ENCODE results near the gene MPIG6B. TPM values are rescaled to one million over a fixed set of nuclear protein-coding genes. Genes with fewer than 3 reads are reported as not detected.

The MPIG6B gene
- total RNA-seq, 2 experiments from 2014 or later = not detected

DNA sequence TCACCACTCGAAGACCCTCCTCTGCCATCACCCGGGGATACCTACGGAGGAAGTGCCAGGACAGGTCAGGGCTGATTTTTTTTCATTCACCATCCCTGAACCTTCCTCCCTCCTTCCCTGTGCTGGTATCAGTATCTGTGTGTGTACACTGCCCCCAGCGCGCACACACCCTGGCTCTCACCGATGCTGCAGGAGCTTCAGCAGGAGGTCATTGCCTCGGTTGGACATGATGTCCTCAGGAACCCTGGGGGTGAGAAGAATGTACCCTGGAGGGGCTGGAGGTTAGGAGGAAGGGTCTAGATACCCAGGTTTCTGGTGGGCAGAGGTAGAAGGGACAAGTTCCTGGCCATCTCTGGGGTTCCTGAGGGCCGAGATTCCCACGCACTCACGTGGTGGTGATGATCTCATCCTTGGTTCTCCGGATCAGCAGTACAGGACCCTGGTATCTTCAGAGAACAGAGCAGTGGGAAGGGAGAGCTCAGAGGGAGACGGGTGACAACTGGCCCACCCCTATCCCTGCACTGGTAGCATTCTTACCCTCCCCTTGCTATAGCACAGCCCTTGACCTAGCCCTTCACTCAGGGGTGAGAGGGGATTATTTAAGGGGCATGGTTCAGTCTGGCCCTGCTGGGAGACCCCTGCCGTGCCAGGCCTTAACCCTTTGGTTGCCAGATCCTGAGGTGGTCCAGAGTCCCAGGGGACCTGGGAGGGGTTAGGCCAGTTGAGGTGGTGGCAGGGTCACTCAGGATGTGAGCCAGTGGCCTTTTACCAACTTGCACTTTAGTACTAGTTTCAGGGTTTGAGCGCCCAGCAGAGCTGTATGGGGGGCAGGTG, 35.1 kb upstream of the MPIG6B start:
- H3K36me3 ChIP-seq (ENCODE audit: insufficient read depth, low read length) = peaks cover 60% of the 10 kb centered on the region
- BruUV-seq (replicated peaks) = no TSS peak

DNA sequence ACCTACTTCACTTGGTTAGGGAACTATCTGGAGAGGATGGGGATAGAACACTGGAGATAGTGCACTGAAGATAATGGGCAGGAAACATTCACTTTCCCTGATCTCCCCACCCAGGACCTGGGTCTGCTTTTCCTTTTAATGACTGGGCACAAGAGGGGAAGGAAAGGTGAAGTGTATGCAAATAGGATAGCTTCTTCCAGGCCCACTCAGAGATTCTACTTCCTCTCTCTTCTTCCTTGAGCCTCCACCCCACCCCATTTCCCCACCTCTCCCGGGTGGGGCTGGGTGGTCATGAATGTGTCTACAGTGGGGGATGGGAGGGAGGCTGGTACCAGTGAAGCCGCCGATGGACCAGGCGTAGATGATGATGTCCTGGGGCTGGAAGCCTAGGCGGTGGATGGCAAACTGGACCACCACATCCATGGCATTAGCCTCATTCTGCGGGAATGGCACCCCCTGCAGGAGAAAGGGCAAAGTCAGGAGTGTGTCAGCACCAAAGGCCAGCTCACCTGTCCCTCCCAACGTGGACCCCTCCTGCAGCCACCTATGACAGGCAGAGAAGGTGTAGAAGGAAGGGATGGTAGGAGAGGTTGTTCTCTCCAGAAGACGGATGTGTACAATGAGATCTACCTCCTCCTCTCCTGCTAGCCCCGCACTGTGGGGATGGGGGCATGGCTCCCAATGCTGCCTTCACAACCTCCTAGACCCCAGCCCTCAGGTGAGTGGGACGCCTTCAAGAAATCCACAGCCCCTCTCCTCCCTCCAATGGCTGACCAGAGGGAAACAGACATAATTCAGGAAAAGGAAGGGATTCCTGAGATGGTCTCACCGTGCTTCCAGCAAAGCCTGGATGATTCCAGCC, 33.7 kb upstream of the MPIG6B start:
- intact Hi-C loops (cut with micrococcal nuclease; ENCODE audit: unreplicated experiment) = loop anchor here (10.0 kb wide), 2 partner anchors 205 to 465 kb away; partner anchors contain the start of gene EHMT2
- CTCF ChIA-PET (ENCODE audit: unreplicated experiment) = interaction anchor here (0.5 to 0.6 kb wide), 2 partner anchors 21 to 80 kb away, joined by 3 to 5 read pairs; no protein-coding TSS in a partner anchor
- no peaks in the 10 kb centered on the region for H3K79me2 ChIP-seq (ENCODE audit: insufficient read depth, low read depth, low read length)
- peaks cover 70% of the 10 kb centered on the region for H3K36me3 ChIP-seq (ENCODE audit: insufficient read depth, low read length)
- POLR2A ChIA-PET = interaction anchor here (0.6 to 1.4 kb wide), 3 partner anchors 9 to 51 kb away, joined by 3 to 4 read pairs (median 3); no protein-coding TSS in a partner anchor
- TF ChIP-seq, protein P1, sequence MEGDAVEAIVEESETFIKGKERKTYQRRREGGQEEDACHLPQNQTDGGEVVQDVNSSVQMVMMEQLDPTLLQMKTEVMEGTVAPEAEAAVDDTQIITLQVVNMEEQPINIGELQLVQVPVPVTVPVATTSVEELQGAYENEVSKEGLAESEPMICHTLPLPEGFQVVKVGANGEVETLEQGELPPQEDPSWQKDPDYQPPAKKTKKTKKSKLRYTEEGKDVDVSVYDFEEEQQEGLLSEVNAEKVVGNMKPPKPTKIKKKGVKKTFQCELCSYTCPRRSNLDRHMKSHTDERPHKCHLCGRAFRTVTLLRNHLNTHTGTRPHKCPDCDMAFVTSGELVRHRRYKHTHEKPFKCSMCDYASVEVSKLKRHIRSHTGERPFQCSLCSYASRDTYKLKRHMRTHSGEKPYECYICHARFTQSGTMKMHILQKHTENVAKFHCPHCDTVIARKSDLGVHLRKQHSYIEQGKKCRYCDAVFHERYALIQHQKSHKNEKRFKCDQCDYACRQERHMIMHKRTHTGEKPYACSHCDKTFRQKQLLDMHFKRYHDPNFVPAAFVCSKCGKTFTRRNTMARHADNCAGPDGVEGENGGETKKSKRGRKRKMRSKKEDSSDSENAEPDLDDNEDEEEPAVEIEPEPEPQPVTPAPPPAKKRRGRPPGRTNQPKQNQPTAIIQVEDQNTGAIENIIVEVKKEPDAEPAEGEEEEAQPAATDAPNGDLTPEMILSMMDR (conservative IDR thresholded peaks at IDR 0.05; ENCODE audit: low read length) = peak; percentile 73
- TF ChIP-seq EZH2phosphoT487 (IDR thresholded peaks at IDR 0.05; ENCODE audit: borderline replicate concordance, low read depth, low read length) = no peak
- DNase-seq (ENCODE audit: low spot score) = no peak
- no peak overlapping the region for H3K27ac ChIP-seq (ENCODE audit: low read depth, low read length, poor library complexity, severe bottlenecking)
- H2AFZ ChIP-seq (ENCODE audit: low read length) = no peak overlapping the region
- H3K4me1 ChIP-seq (ENCODE audit: insufficient read depth, low read length, poor library complexity, severe bottlenecking) = peaks cover 12% of the 10 kb centered on the region
- BruUV-seq (replicated peaks) = no TSS peak
- no peak overlapping the region for H3K4me3 ChIP-seq (ENCODE audit: low read depth, low read length, poor library complexity, severe bottlenecking)
- no peaks in the 10 kb centered on the region for H3K9me3 ChIP-seq (ENCODE audit: low read length)
- H3K9me2 ChIP-seq (ENCODE audit: insufficient read depth, low read length) = no peaks in the 10 kb centered on the region
- H3K4me2 ChIP-seq (ENCODE audit: low read length) = peak overlapping the region; percentile 28
- H4K20me1 ChIP-seq (ENCODE audit: insufficient read depth, low read length) = no peaks in the 10 kb centered on the region

More for the DNA sequence above, 35.1 kb upstream of the MPIG6B start:
- Histone ChIP-seq H3K4me3 (ENCODE audit: low read depth, low read length, poor library complexity, severe bottlenecking) (no peak overlapping the region), H3K9me3 (ENCODE audit: low read length) (no peaks in the 10 kb centered on the region), H3K79me2 (ENCODE audit: insufficient read depth, low read depth, low read length) (no peaks in the 10 kb centered on the region), H3K4me1 (ENCODE audit: insufficient read depth, low read length, poor library complexity, severe bottlenecking) (peaks cover 12% of the 10 kb centered on the region), H3K4me2 (ENCODE audit: low read length) (no peak overlapping the region), H2AFZ (ENCODE audit: low read length) (no peak overlapping the region), H3K27ac (ENCODE audit: low read depth, low read length, poor library complexity, severe bottlenecking) (no peak overlapping the region), H3K9me2 (ENCODE audit: insufficient read depth, low read length) (no peaks in the 10 kb centered on the region), H4K20me1 (ENCODE audit: insufficient read depth, low read length) (no peaks in the 10 kb centered on the region)
- intact Hi-C loops (cut with micrococcal nuclease; ENCODE audit: unreplicated experiment) = loop anchor here (10.0 kb wide), 2 partner anchors 207 to 463 kb away; partner anchors contain the start of gene EHMT2
- DNase-seq (ENCODE audit: low spot score) = no peak
- CTCF ChIA-PET (ENCODE audit: unreplicated experiment) = no interaction called here
- no peak for TF ChIP-seq EZH2phosphoT487 (IDR thresholded peaks at IDR 0.05; ENCODE audit: borderline replicate concordance, low read depth, low read length)
- TF ChIP-seq, protein P1 (conservative IDR thresholded peaks at IDR 0.05; ENCODE audit: low read length) = no peak
- POLR2A ChIA-PET = interaction anchor here (0.7 kb wide), 1 partner anchor 13 kb away, joined by 3 read pairs; no protein-coding TSS in a partner anchor
